Coronary artery (tissue), 2 donors: Measurements from ENCODE around the gene CANT1.

ENCODE experiments used
- DNase-seq: peaks from one replicate; pipeline ENCODE4 v3.0.0-alpha.2; 2017; ENCODE audit warnings: low spot score
- H3K27ac ChIP-seq, 2 donors: fragments of 200-600 bp; sonication (generic); one replicate each; pipeline ENCODE4 v1.5.1; 2016 to 2019
- H3K4me3 ChIP-seq: fragments of 200-600 bp; sonication (generic); 2 replicates; pipeline ENCODE4 v1.5.1; 2016; ENCODE audit warnings: mild to moderate bottlenecking, moderate library complexity
- CTCF ChIP-seq: fragments of 200-600 bp; sonication (generic); IDR thresholded peaks from one replicate; pipeline ENCODE4 v1.5.1; 2019; ENCODE audit warnings: antibody characterized with exemption

Gene CANT1

GRCh38 chr17:79051306-79051705 is 41.7 kb upstream of the CANT1 start:
- no peak for DNase-seq
- peak overlapping the region in 1 of 2 donors; percentile 43 for H3K27ac ChIP-seq
- no peak for TF ChIP-seq CTCF
- H3K4me3 ChIP-seq: no peak overlapping the region

GRCh38 chr17:79050551-79050950 is 41.0 kb upstream of the CANT1 start:
- Histone ChIP-seq H3K4me3 (no peak overlapping the region), H3K27ac (peak overlapping the region in 1 of 2 donors; percentile 43)
- TF ChIP-seq CTCF: no peak
- DNase-seq: no peak

DNA sequence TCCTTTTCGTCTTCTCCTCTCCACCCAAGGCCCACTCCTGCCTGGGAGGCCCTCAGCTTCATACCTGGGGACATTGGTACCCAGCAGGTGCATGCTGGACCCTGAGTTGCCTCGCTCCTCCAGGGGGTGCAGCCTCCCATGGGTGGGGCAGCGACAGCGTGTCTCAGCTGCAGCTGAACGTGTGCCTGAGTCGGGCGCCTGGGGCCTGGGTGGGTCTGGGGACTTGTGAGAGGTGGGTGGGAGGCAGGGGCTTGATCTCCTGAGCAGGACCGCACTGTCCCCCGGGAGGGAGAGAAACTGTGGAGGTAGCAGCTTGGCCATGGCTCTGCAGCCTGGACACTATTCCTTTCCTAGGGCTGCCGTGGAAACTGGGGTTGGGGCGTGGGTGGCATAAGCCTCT is 40.3 kb upstream of the CANT1 start:
- Histone ChIP-seq H3K4me3 (no peak overlapping the region), H3K27ac (no peak overlapping the region)
- no peak for DNase-seq
- TF ChIP-seq CTCF: no peak

- H3K27ac ChIP-seq: peak overlapping the region; percentile 32 to 80
- no peak for TF ChIP-seq CTCF
- no peak for DNase-seq
- no peak overlapping the region for H3K4me3 ChIP-seq
Observed at GRCh38 chr17:79048826-79049755, 39.5 kb upstream of the CANT1 start.

DNA sequence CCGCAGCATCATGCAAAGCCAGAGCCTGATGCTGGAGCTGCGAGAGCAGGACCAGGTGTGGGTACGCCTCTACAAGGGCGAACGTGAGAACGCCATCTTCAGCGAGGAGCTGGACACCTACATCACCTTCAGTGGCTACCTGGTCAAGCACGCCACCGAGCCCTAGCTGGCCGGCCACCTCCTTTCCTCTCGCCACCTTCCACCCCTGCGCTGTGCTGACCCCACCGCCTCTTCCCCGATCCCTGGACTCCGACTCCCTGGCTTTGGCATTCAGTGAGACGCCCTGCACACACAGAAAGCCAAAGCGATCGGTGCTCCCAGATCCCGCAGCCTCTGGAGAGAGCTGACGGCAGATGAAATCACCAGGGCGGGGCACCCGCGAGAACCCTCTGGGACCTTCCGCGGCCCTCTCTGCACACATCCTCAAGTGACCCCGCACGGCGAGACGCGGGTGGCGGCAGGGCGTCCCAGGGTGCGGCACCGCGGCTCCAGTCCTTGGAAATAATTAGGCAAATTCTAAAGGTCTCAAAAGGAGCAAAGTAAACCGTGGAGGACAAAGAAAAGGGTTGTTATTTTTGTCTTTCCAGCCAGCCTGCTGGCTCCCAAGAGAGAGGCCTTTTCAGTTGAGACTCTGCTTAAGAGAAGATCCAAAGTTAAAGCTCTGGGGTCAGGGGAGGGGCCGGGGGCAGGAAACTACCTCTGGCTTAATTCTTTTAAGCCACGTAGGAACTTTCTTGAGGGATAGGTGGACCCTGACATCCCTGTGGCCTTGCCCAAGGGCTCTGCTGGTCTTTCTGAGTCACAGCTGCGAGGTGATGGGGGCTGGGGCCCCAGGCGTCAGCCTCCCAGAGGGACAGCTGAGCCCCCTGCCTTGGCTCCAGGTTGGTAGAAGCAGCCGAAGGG is 38.6 kb upstream of the CANT1 start:
- DNase-seq: no peak
- no peak for TF ChIP-seq CTCF
- no peak overlapping the region for H3K4me3 ChIP-seq
- H3K27ac ChIP-seq: peak overlapping the region; percentile 57 to 80

DNA sequence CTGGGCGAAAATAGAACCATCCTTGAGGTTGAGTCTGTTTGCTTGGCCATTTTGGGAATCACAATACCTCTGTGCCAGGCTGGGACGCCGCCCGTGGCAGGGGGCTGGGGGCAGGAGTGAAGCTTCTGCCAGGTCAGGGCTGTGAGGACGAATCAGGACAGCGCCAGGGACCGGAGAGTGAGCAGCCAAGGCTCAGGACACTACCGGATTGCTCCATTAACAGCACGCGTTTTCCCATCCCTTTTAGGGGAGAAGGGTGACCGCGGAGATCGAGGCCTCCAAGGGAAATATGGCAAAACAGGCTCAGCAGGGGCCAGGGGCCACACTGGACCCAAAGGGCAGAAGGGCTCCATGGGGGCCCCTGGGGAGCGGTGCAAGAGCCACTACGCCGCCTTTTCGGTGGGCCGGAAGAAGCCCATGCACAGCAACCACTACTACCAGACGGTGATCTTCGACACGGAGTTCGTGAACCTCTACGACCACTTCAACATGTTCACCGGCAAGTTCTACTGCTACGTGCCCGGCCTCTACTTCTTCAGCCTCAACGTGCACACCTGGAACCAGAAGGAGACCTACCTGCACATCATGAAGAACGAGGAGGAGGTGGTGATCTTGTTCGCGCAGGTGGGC is 37.8 kb upstream of the CANT1 start:
- no peak for TF ChIP-seq CTCF
- Histone ChIP-seq H3K4me3 (no peak overlapping the region), H3K27ac (peak overlapping the region; percentile 57 to 80)
- no peak for DNase-seq
